RPMI8226 (cell line): ENCODE results near the gene LHX3.

ENCODE experiments used
- DNase-seq: peaks from one replicate; pipeline ENCODE4 v3.0.0-alpha.2; 2015

LHX3 gene

GRCh38 chr9:136225748-136226679 lies 21.1 kb upstream of the LHX3 start:
- peak; percentile 85 for DNase-seq

- no peak for DNase-seq
These were observed 20.4 kb upstream of the LHX3 start for GRCh38 chr9:136225366-136225747.

GRCh38 chr9:136223871-136224640 lies 19.1 kb upstream of the LHX3 start:
- DNase-seq = no peak

- no peak for DNase-seq
These were observed 18.0 kb upstream of the LHX3 start for GRCh38 chr9:136222906-136223285.

GRCh38 chr9:136222166-136222905 lies 17.4 kb upstream of the LHX3 start:
- no peak for DNase-seq

- no peak for DNase-seq
These were observed 15.2 kb upstream of the LHX3 start for GRCh38 chr9:136220017-136220729.

- DNase-seq = no peak
These were observed 14.3 kb upstream of the LHX3 start for GRCh38 chr9:136219276-136219675.

GRCh38 chr9:136218673-136219072 lies 13.7 kb upstream of the LHX3 start:
- DNase-seq = no peak

GRCh38 chr9:136218271-136218670 lies 13.3 kb upstream of the LHX3 start:
- no peak for DNase-seq

- DNase-seq = no peak
These were observed 11.8 kb upstream of the LHX3 start for GRCh38 chr9:136216541-136217244.

- no peak for DNase-seq
These were observed 8.8 kb upstream of the LHX3 start for GRCh38 chr9:136213733-136214132.

- DNase-seq = no peak
These were observed 7.5 kb upstream of the LHX3 start for GRCh38 chr9:136212345-136212950.

- DNase-seq = no peak
These were observed 6.8 kb upstream of the LHX3 start for GRCh38 chr9:136211441-136212344.

GRCh38 chr9:136211006-136211405 lies 6.1 kb upstream of the LHX3 start:
- DNase-seq = no peak

GRCh38 chr9:136210276-136210675 lies 5.3 kb upstream of the LHX3 start:
- no peak for DNase-seq

- no peak for DNase-seq
These were observed 4.9 kb upstream of the LHX3 start for GRCh38 chr9:136209786-136210185.

GRCh38 chr9:136209232-136209631 lies 4.3 kb upstream of the LHX3 start:
- DNase-seq = no peak

GRCh38 chr9:136208675-136209074 lies 3.7 kb upstream of the LHX3 start:
- no peak for DNase-seq

- no peak for DNase-seq
These were observed 2.7 kb upstream of the LHX3 start for GRCh38 chr9:136207616-136208015.

- DNase-seq = no peak
These were observed 1.8 kb upstream of the LHX3 start for GRCh38 chr9:136206602-136207275.
